ENCODE data around the gene ARAF.

ARAF gene

DNA sequence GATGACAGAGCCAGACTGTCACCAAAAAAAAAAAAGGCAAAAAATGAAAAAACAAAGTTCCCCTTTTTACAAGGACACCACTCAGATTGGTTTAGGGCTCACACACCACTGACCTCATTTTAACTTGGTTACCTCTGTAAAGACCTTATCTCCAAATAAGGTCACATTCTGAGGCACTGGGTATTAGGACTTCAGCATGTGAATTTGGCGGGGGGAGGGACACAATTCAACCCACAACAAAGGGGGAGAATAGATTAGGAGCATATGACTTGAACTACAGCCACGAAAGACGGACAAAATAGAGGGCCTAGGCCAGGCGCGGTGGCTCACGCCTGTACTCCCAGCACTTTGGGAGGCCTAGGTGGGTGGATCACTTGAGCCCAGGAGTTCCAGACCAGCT is 31.0 kb upstream of the ARAF start:
- no peaks in the 10 kb centered on the region for H3K36me3 ChIP-seq (ENCODE audit: control insufficient read depth in 2 of 2, insufficient read depth in 1 of 2, low read length in 2 of 2)
- no peaks in the 10 kb centered on the region; the same call in 1 of the 2 replicates for H3K9me3 ChIP-seq (ENCODE audit: control insufficient read depth, insufficient read depth, low read depth, low read length)
- POLR2A ChIA-PET: no interaction called here
- no peak overlapping the region for H3K27ac ChIP-seq (ENCODE audit: extremely low read depth, low read depth, low read length)
- H3K4me3 ChIP-seq (ENCODE audit: low read depth, low read length): no peak overlapping the region
- H3K4me1 ChIP-seq (ENCODE audit: control insufficient read depth, insufficient read depth, low read length): no peaks in the 10 kb centered on the region
- TF ChIP-seq ZNF433 (tag by site-specific recombination; IDR thresholded peaks at IDR 0.05; ENCODE audit: low read depth) (no peak), ZFP41 (tag by site-specific recombination; IDR thresholded peaks at IDR 0.05; ENCODE audit: borderline replicate concordance) (no peak), ZNF654 (tag by site-specific recombination; IDR thresholded peaks at IDR 0.05; ENCODE audit: low read depth) (no peak), ZNF366 (tag by site-specific recombination; conservative IDR thresholded peaks at IDR 0.05) (no peak), ZNF521 (tag by site-specific recombination; IDR thresholded peaks at IDR 0.05) (no peak), ZNF37A (tag by site-specific recombination; IDR thresholded peaks at IDR 0.05) (no peak), IKZF3 (tag by site-specific recombination; IDR thresholded peaks at IDR 0.05) (no peak), SCRT2 (tag by site-specific recombination; IDR thresholded peaks at IDR 0.05) (no peak), ZBTB48 (tag by site-specific recombination; IDR thresholded peaks at IDR 0.05) (no peak)
- TF ChIP-seq, protein P1, sequence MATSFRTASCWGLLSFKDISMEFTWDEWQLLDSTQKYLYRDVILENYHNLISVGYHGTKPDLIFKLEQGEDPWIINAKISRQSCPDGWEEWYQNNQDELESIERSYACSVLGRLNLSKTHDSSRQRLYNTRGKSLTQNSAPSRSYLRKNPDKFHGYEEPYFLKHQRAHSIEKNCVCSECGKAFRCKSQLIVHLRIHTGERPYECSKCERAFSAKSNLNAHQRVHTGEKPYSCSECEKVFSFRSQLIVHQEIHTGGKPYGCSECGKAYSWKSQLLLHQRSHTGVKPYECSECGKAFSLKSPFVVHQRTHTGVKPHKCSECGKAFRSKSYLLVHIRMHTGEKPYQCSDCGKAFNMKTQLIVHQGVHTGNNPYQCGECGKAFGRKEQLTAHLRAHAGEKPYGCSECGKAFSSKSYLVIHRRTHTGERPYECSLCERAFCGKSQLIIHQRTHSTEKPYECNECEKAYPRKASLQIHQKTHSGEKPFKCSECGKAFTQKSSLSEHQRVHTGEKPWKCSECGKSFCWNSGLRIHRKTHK (tag by site-specific recombination; IDR thresholded peaks at IDR 0.05): no peak
- TF ChIP-seq, protein P2, sequence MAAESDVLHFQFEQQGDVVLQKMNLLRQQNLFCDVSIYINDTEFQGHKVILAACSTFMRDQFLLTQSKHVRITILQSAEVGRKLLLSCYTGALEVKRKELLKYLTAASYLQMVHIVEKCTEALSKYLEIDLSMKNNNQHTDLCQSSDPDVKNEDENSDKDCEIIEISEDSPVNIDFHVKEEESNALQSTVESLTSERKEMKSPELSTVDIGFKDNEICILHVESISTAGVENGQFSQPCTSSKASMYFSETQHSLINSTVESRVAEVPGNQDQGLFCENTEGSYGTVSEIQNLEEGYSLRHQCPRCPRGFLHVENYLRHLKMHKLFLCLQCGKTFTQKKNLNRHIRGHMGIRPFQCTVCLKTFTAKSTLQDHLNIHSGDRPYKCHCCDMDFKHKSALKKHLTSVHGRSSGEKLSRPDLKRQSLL (tag by site-specific recombination; IDR thresholded peaks at IDR 0.05): no peak
- TF ChIP-seq, protein P3, sequence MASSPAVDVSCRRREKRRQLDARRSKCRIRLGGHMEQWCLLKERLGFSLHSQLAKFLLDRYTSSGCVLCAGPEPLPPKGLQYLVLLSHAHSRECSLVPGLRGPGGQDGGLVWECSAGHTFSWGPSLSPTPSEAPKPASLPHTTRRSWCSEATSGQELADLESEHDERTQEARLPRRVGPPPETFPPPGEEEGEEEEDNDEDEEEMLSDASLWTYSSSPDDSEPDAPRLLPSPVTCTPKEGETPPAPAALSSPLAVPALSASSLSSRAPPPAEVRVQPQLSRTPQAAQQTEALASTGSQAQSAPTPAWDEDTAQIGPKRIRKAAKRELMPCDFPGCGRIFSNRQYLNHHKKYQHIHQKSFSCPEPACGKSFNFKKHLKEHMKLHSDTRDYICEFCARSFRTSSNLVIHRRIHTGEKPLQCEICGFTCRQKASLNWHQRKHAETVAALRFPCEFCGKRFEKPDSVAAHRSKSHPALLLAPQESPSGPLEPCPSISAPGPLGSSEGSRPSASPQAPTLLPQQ (tag by site-specific recombination; IDR thresholded peaks at IDR 0.05): no peak
- TF ChIP-seq, protein P4, sequence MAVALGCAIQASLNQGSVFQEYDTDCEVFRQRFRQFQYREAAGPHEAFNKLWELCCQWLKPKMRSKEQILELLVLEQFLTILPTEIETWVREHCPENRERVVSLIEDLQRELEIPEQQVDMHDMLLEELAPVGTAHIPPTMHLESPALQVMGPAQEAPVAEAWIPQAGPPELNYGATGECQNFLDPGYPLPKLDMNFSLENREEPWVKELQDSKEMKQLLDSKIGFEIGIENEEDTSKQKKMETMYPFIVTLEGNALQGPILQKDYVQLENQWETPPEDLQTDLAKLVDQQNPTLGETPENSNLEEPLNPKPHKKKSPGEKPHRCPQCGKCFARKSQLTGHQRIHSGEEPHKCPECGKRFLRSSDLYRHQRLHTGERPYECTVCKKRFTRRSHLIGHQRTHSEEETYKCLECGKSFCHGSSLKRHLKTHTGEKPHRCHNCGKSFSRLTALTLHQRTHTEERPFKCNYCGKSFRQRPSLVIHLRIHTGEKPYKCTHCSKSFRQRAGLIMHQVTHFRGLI (tag by site-specific recombination; IDR thresholded peaks at IDR 0.05): no peak
- CTCF ChIA-PET: interaction anchor here (1.0 to 1.2 kb wide), 2 partner anchors 11 to 648 kb away, joined by 3 read pairs; no protein-coding TSS in a partner anchor

DNA sequence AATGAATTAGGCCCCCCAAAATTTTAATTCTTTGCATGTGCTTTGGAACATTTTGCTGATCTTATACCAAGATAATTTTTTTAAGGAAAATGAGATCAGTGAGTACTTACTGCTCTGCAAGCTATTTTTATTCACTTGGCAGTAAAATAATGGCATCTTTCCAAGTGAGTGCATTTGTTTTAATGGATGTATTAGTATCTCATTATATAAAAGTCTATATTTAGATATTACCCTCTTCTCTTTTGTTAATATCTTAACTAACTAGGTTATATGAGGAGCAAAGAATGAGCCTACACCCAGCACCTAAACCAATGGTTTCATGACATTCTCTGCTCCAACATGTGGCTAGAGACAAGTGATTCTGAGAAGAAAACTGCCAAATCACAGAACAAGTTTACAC is 21.1 kb upstream of the ARAF start:
- ChIA-PET POLR2A (no interaction called here), CTCF (interaction anchor here (1.5 to 5.3 kb wide), 3 partner anchors 16 to 102 kb away, joined by 3 to 25 read pairs (median 6); no protein-coding TSS in a partner anchor)
- Histone ChIP-seq H3K27ac (ENCODE audit: extremely low read depth, low read depth, low read length) (no peak overlapping the region), H3K4me1 (ENCODE audit: control insufficient read depth, insufficient read depth, low read length) (no peaks in the 10 kb centered on the region), H3K4me3 (ENCODE audit: low read depth, low read length) (no peak overlapping the region), H3K36me3 (ENCODE audit: control insufficient read depth in 2 of 2, insufficient read depth in 1 of 2, low read length in 2 of 2) (no peaks in the 10 kb centered on the region), H3K9me3 (ENCODE audit: control insufficient read depth, insufficient read depth, low read depth, low read length) (no peaks in the 10 kb centered on the region)
- no peak for TF ChIP-seq ZNF169 (tag by site-specific recombination; IDR thresholded peaks at IDR 0.05)
- TF ChIP-seq, protein P5, sequence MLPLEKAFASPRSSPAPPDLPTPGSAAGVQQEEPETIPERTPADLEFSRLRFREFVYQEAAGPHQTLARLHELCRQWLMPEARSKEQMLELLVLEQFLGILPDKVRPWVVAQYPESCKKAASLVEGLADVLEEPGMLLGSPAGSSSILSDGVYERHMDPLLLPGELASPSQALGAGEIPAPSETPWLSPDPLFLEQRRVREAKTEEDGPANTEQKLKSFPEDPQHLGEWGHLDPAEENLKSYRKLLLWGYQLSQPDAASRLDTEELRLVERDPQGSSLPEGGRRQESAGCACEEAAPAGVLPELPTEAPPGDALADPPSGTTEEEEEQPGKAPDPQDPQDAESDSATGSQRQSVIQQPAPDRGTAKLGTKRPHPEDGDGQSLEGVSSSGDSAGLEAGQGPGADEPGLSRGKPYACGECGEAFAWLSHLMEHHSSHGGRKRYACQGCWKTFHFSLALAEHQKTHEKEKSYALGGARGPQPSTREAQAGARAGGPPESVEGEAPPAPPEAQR (tag by site-specific recombination; IDR thresholded peaks at IDR 0.05): no peak
- no peak for TF ChIP-seq ZSCAN16 (tag by site-specific recombination; IDR thresholded peaks at IDR 0.05)
- TF ChIP-seq ZNF623 (tag by site-specific recombination; IDR thresholded peaks at IDR 0.05): no peak
- TF ChIP-seq YY1 (tag by site-specific recombination; IDR thresholded peaks at IDR 0.05): no peak
- TF ChIP-seq ZNF529 (tag by site-specific recombination; IDR thresholded peaks at IDR 0.05; ENCODE audit: insufficient replicate concordance): no peak
- no peak for TF ChIP-seq ZNF223 (tag by site-specific recombination; IDR thresholded peaks at IDR 0.05)
- no peak for TF ChIP-seq ZNF354C (tag by site-specific recombination; IDR thresholded peaks at IDR 0.05; ENCODE audit: borderline replicate concordance, low read depth)
- no peak for TF ChIP-seq ZNF335 (tag by site-specific recombination; conservative IDR thresholded peaks at IDR 0.05)
- no peak for TF ChIP-seq KLF10 (tag by site-specific recombination; IDR thresholded peaks at IDR 0.05)
- TF ChIP-seq ZNF585B (tag by site-specific recombination; IDR thresholded peaks at IDR 0.05): no peak
- TF ChIP-seq, protein P6, sequence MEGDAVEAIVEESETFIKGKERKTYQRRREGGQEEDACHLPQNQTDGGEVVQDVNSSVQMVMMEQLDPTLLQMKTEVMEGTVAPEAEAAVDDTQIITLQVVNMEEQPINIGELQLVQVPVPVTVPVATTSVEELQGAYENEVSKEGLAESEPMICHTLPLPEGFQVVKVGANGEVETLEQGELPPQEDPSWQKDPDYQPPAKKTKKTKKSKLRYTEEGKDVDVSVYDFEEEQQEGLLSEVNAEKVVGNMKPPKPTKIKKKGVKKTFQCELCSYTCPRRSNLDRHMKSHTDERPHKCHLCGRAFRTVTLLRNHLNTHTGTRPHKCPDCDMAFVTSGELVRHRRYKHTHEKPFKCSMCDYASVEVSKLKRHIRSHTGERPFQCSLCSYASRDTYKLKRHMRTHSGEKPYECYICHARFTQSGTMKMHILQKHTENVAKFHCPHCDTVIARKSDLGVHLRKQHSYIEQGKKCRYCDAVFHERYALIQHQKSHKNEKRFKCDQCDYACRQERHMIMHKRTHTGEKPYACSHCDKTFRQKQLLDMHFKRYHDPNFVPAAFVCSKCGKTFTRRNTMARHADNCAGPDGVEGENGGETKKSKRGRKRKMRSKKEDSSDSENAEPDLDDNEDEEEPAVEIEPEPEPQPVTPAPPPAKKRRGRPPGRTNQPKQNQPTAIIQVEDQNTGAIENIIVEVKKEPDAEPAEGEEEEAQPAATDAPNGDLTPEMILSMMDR (tag by site-specific recombination; IDR thresholded peaks at IDR 0.05): no peak
- no peak for TF ChIP-seq HOXA7 (CRISPR knock-in tag; IDR thresholded peaks at IDR 0.05; ENCODE audit: borderline replicate concordance)
- no peak for TF ChIP-seq ZNF785 (tag by site-specific recombination; IDR thresholded peaks at IDR 0.05)
